GM21381 (cell line): ENCODE data around the gene TAPBP.

Source experiments
- ATAC-seq: cut with Tn5 transposase; IDR thresholded peaks from one replicate; pipeline ENCODE4 v1.9.1; 2021; ENCODE audit warnings: mild to moderate bottlenecking, moderate library complexity; ENCODE audit not compliant: unreplicated experiment

TAPBP gene

GRCh38 chr6:33320315-33321181 is 6.7 kb upstream of the TAPBP start:
- ATAC-seq: no peak

DNA sequence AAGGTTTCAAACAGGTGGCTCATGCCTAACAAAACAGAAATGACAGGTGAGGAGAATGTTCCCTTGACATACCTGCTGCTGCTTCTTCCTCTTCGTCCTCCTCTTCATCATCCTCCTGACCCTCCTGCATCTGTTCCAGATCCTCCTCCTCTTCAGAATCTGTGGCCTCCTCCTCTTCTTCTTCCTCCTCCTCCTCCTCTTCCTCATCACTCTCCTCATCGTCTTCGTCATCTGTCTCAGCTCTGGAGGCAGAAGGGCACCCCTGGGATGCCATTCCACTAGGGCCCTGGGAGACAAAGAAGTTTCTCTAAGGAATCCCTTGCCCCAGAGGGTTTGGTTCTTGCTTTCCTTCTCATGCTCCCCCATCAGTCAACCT is 6.0 kb upstream of the TAPBP start:
- no peak for ATAC-seq

DNA sequence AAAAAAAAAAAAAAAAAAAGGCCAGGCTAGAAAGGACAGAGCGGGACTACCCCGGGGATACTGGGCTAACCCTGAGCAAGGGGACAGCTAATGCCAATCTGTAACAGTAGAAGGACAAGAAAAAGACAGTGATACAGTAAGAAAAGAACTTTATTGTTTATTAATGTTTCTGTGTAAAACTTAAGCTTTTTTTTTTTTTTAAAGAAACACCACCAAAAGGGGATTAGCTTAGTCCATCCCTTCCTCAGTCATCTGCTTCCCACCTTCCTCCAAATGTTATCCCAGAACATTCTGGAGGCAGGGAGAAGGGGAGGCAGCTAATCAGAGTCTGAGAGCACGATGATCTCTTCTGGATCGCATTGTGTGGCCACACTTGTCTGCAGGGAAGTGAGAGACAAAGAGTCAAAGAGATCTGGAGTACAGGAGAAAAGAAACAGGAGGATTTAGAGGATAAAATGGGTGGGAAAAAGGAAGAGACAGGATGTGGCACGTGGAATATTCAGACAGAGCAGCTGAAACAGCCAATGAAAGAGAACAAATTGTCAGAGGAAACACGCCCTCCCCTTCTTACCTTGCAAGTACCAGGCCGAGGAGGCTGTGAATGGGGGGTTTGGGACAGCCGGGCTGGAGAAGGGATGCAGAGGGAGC is 4.7 kb upstream of the TAPBP start:
- no peak for ATAC-seq

DNA sequence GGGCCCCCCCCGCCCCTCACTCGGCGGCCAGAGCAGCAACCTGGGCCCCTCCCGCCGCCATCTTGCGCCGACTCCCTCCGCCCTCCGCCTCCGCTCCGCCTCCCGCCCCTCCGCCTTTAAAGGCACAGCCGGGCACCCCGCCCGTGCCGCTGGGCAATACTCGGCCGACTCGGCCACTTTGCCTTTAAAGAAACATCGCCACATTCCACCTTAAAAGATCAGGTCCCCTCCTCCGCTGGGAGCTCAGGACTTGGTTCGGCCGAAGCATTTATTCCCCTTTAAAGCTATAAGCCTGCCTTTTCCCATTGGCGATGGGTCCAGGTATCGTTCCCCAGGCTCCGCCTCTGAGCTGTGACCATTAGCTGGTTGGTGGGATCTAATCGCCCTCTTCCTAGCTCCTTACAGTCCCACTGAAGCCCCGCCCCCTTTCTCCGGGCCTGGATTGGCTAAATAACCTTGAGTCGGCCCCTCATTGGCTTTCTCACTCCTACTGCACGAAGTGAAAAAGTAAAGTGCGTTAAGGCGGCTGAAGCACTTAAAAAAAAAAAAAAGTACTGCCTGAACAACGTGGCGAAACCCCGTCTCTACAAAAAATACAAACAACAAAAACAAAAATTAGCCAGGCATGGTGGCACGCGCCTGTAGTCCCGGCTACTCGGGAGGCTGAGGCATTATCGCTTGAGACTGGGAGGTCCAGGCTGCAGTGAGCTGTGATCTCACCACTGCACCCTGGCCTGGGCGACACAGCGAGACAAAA is 4.0 kb upstream of the TAPBP start, which contains the start of gene ZBTB22:
TSS of gene ZBTB22 (minus strand) at position 76 of the 757 bp plus-strand sequence. CDS start 828 bp downstream, outside the sequence.
- peak; percentile 45 for ATAC-seq

GRCh38 chr6:33317419-33317668 is 3.5 kb upstream of the TAPBP start:
- ATAC-seq: no peak

- ATAC-seq: no peak
Measured at GRCh38 chr6:33316603-33317418, 2.9 kb upstream of the TAPBP start.

DNA sequence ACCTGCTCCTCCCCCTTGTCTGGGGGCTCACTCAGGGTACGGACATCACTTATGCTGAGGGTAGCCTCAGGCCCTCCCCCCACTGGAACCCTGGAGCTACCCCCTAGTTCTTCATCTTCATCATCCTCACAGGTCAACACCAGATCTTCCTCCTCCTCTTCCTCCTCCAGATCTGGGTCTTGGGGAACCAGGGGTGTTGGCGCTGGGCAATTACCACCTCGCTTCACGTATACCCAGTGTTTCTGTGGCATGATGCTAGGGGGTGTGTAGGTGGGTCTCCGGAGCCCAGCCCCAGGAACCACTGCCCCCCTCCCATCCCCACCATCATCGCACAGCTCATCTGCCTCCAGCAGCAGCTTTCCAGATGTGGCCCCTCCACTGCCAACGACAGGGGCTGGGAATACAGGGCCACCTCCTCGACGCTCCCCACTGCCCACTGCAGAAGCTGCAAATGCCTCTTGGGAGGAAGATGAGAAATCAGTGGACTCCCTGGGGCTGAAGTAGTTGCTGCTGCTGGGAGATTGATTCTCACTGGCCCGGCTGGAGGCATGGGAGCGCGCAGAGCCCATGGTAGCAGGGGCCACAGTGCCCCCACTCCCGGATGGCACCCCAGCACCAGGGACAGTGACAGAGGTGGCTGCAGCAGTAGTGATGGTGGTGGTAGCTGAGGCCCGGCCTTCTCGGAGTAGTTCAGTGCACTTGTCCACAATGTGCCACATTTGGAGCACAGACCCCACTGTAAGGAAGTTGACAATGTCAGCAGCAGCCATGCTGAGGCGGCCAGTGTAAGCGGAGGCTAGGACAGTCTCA is 2.1 kb upstream of the TAPBP start:
- ATAC-seq: no peak

GRCh38 chr6:33314943-33315792 is 1.3 kb upstream of the TAPBP start:
- ATAC-seq: no peak

DNA sequence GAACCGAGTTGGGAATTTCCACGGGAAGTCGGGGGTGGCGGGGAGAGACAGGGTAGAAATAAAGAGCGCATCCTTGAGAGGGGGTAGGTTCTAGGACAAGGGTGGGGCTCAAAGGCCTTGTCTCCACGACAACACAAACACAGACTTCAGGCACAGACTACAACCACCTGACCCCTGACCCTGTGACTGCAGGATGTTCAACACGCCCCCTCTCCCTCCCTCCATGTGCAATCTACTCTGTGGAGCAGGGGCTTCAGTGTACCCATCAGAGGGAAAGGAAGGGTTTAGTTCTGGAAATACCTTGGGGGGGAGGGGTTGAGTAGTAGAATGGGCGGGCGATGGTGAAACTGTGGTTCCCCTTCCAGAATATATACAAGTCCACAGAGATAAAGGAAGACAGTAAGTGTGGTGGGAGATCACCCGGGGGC is 651 bp upstream of the TAPBP start:
- no peak for ATAC-seq

DNA sequence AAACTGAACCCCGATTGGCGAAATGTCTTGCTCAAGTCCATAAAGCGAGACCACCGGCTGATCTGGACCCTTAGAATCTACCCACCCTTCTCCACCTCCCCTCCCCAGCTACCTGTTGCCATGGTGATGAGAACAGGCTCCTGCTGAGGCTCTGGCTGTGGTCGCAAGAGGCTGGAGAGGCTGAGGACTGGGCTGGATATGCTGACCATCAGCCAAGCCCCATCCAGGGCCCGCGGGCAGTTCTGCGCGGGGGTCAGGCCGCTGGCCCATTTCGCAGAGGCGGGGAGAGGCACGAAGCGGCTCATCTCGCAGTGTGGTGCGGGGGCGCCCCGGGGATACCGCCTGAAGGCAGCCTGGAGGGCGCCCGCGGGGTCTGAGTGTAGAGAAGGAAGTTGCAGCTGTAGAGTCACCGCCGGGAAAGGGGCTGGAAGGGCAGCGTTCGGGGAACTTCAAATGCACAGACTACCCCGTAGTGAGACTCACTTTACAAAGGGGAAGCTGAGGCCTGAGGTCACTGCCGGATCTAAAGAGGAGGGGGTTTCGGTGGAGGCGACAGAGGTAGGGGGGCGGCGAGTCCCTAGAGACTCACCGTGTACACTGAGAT is 671 bp downstream of the TAPBP start:
- peak; percentile 1 for ATAC-seq

- ATAC-seq: no peak
Measured at GRCh38 chr6:33312361-33313104, 1.3 kb downstream of the TAPBP start.

DNA sequence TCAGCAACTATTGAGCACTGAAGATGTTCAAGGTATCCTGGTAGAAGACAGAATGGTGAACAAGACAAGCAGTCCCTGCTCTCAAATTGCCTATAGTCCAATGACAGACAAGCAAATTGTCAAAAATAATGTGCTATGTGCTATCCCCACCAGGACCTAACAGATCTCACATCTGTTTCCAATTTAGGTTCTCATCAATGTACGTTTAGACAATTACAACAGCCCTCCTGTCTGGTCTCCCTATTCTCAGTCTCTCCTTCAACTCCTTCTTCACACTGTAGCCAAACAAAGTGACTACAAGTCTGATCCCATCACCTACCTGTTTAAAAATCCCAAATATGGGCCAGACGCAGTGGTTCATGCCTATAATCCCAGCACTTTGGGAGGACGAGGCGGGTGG is 7.5 kb downstream of the TAPBP start:
- ATAC-seq: no peak

- ATAC-seq: no peak
Measured at GRCh38 chr6:33305052-33305451, 8.8 kb downstream of the TAPBP start.

DNA sequence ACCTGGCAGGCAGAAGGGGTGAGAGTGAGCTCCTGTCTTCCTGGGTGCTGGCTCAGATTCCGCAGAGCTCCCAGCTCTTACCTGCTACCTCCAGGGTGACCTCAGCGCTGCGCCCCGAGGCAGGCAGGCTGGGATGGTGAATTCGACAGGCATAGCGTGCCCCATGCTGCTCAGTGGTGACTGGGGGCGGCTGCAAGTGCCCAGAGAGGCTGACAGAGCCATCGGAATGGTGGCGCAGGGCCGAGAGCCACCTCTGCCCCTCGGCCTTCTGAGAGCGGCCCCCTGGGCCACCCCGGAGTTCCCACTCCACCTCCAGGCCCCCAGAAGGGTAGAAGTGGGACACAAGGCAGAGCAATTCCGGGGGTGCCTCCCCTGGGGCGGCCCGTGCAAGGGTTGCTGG is 9.7 kb downstream of the TAPBP start:
- no peak for ATAC-seq

DNA sequence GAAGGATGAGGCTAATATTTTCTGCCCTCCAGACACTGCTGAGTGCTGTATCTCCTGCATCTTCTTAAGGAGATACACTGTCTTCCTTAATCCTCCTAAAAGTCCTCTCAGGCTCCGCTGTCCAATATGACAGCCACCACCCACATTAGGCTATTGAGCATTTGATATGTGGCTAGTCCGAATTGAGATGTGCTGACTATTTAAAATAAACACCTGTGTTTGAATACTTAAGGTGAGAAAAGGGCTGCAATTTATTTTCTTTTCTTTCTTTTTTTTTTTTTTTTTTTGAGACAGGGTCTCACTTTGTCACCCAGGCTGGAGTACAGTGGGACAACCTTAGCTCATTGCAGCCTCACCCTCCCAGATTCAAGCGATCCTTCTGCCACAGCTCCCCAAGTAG is 12.0 kb downstream of the TAPBP start:
- ATAC-seq: no peak

DNA sequence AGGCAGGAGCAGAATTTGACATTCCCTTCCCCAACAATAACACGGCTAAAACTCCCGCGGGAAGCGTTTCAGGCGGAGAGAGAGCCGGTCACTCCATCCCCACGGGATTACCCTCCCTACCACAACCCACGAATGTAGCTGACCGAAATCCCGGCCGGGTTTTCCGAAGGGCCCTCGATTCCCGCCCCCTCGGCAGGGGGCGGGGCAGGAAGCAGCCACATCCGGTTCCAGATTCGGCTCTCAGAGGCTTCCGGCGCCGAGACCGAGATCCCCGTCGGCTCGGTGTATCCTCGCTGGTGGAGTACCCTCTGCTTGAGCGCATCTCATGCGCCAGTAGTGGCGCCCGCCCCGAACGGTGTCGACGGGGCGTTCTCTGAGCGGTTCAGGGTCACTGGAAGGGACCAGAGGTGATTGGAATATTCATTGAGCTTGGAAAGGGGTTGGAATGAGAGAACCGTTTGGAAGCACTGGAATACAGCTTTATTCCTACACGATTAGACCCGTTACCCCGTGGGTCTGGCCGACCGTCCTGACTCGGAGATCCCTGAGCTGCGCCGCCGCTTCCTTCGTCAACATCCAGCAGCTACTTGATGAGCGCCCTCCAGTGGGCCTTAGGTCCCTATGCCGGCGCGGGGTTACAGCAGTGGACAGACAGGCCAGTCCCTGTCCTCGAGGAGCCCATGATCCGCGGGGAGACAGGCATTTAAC is 14.5 kb downstream of the TAPBP start:
- peak; percentile 66 for ATAC-seq

GRCh38 chr6:33298773-33299236 is 15.1 kb downstream of the TAPBP start, which contains the start of gene RGL2:
RGL2 (minus strand) TSS chr6:33298942; CDS start chr6:33298610, 332 bp downstream.
- ATAC-seq: no peak
